Memory B cell (primary cell): ENCODE measurements around the gene CDC20.

Experiments
- ATAC-seq: fragments of 150-1000 bp; cut with Tn5 transposase; 2 replicates; pipeline ENCODE4 v1.10.0; 2021; ENCODE audit warnings: low read depth, mild to moderate bottlenecking, moderate library complexity
- DNase-seq, 2 donors: peaks; one replicate each; pipeline ENCODE4 v3.0.0; 2022; ENCODE audit warnings: low spot score in 2 of 2
- H3K27ac Mint-ChIP-seq: one replicate; pipeline ENCODE4 v1.8.0; 2022; ENCODE audit warnings: mild to moderate bottlenecking, moderate library complexity, mixed read lengths
- H3K27me3 Mint-ChIP-seq: one replicate; pipeline ENCODE4 v1.8.0; 2022; ENCODE audit warnings: mixed read lengths
- H3K36me3 Mint-ChIP-seq: one replicate; pipeline ENCODE4 v1.8.0; 2022; ENCODE audit warnings: mild to moderate bottlenecking, mixed read lengths
- H3K4me1 Mint-ChIP-seq: one replicate; pipeline ENCODE4 v1.8.0; 2022; ENCODE audit warnings: mixed read lengths
- H3K4me3 Mint-ChIP-seq: one replicate; pipeline ENCODE4 v1.8.0; 2022; ENCODE audit warnings: mild to moderate bottlenecking, moderate library complexity, mixed read lengths
- H3K9me3 Mint-ChIP-seq: one replicate; pipeline ENCODE4 v1.8.0; 2022; ENCODE audit warnings: mixed read lengths

Gene CDC20

GRCh38 chr1:43370564-43370963 lies 11.8 kb downstream of the CDC20 start:
- DNase-seq (no peak), ATAC-seq (no peak)
- H3K36me3 Mint-ChIP-seq = peaks cover 3% of the 10 kb centered on the region
- no peak overlapping the region for H3K4me3 Mint-ChIP-seq
- no peaks in the 10 kb centered on the region for H3K27me3 Mint-ChIP-seq
- peaks cover 29% of the 10 kb centered on the region for H3K4me1 Mint-ChIP-seq
- no peaks in the 10 kb centered on the region for H3K9me3 Mint-ChIP-seq
- no peak overlapping the region for H3K27ac Mint-ChIP-seq

DNA sequence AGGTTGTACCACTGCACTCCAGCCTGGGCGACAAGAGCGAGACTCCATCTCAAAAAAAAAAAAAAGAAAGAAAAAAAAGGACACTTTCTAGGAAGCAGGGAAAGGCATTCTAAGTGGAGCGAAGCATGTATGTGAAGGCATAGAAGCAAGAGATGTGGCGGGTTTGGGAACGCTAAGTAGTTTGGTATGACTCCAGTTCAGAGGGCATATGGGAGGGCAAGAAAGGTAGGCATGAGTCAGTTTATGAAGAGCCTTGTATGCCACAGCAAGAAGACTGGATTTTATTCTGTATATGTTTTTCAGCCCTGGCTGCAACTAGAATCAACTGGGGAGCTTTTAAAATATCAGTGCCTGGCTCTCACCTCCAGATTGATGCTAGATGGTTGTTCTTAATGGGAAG lies 13.4 kb downstream of the CDC20 start:
- H3K4me1 Mint-ChIP-seq = peaks cover 19% of the 10 kb centered on the region
- no peaks in the 10 kb centered on the region for H3K36me3 Mint-ChIP-seq
- H3K27ac Mint-ChIP-seq = no peak overlapping the region
- no peaks in the 10 kb centered on the region for H3K27me3 Mint-ChIP-seq
- DNase-seq (no peak), ATAC-seq (no peak)
- H3K4me3 Mint-ChIP-seq = no peak overlapping the region
- H3K9me3 Mint-ChIP-seq = no peaks in the 10 kb centered on the region

DNA sequence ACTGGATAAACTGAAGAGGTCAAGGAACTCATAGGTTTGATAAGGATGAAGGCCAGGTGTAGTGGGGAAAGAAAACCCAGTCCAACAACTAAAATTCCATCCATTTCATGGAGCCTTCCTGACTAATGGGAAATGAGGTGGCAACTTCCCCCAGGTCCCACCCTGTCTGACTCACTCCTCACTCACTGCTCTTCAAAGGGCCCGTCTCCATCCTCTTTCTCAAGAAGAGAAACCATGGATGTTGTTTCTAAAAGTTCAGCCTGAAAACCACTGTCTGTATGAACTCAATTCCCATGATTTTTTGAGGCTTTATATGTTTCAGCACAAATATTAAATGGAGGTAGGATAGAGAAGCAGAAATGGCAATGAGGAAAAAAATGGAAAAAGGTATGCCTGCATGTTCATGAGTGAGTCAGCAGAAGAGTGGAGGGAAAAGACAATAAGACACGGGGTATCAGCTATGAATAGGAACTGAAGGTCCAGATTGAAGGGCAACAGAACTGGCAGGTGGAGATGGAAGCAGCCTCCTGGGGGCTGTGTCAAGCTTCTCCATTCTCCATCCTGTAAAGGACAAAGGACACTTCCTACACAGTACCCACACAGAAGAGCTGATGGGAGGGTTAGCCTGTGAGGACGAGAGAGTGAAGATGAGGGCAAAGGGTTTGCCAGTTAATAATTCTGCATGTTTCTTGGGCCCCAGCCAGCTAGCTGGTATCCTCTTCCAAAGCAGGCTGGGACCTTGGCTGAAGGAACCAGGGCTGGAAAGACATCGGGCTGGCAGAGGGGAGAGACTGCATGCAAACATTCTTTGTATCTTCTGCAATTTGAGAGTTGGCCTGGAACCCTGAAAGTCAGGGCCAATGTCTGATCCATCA lies 14.5 kb downstream of the CDC20 start:
- Mint-ChIP-seq H3K27ac (no peak overlapping the region), H3K4me3 (no peak overlapping the region), H3K27me3 (no peaks in the 10 kb centered on the region), H3K9me3 (no peaks in the 10 kb centered on the region), H3K4me1 (peaks cover 16% of the 10 kb centered on the region), H3K36me3 (no peaks in the 10 kb centered on the region)
- ATAC-seq = no peak
- no peak for DNase-seq

GRCh38 chr1:43376723-43377235 lies 18.0 kb downstream of the CDC20 start:
- Mint-ChIP-seq H3K9me3 (no peaks in the 10 kb centered on the region), H3K27me3 (no peaks in the 10 kb centered on the region), H3K4me1 (peaks cover 5% of the 10 kb centered on the region), H3K4me3 (no peak overlapping the region), H3K36me3 (peaks cover 10% of the 10 kb centered on the region), H3K27ac (no peak overlapping the region)
- no peak for DNase-seq
- ATAC-seq = no peak

- Mint-ChIP-seq H3K4me1 (peaks cover 5% of the 10 kb centered on the region), H3K27me3 (no peaks in the 10 kb centered on the region), H3K27ac (no peak overlapping the region)
Observed at GRCh38 chr1:43377831-43378230, 19.1 kb downstream of the CDC20 start.

GRCh38 chr1:43379476-43379875 lies 20.7 kb downstream of the CDC20 start:
- no peaks in the 10 kb centered on the region for H3K9me3 Mint-ChIP-seq
- H3K36me3 Mint-ChIP-seq = peaks cover 21% of the 10 kb centered on the region

More at GRCh38 chr1:43377831-43378230, 19.1 kb downstream of the CDC20 start:
- Mint-ChIP-seq H3K4me3 (no peak overlapping the region), H3K36me3 (peaks cover 13% of the 10 kb centered on the region), H3K9me3 (no peaks in the 10 kb centered on the region)
- no peak for ATAC-seq
- no peak for DNase-seq

GRCh38 chr1:43381612-43382011 lies 22.8 kb downstream of the CDC20 start:
- no peaks in the 10 kb centered on the region for H3K27me3 Mint-ChIP-seq
- peak overlapping the region; percentile 72 for H3K27ac Mint-ChIP-seq
- DNase-seq = no peak
- no peaks in the 10 kb centered on the region for H3K9me3 Mint-ChIP-seq
- no peak for ATAC-seq
- peaks cover 28% of the 10 kb centered on the region for H3K36me3 Mint-ChIP-seq
- no peak overlapping the region for H3K4me3 Mint-ChIP-seq
- peaks cover 2% of the 10 kb centered on the region for H3K4me1 Mint-ChIP-seq

More at GRCh38 chr1:43379476-43379875, 20.7 kb downstream of the CDC20 start:
- H3K4me3 Mint-ChIP-seq = no peak overlapping the region
- H3K4me1 Mint-ChIP-seq = peaks cover 5% of the 10 kb centered on the region
- DNase-seq (no peak), ATAC-seq (no peak)
- no peak overlapping the region for H3K27ac Mint-ChIP-seq
- no peaks in the 10 kb centered on the region for H3K27me3 Mint-ChIP-seq

DNA sequence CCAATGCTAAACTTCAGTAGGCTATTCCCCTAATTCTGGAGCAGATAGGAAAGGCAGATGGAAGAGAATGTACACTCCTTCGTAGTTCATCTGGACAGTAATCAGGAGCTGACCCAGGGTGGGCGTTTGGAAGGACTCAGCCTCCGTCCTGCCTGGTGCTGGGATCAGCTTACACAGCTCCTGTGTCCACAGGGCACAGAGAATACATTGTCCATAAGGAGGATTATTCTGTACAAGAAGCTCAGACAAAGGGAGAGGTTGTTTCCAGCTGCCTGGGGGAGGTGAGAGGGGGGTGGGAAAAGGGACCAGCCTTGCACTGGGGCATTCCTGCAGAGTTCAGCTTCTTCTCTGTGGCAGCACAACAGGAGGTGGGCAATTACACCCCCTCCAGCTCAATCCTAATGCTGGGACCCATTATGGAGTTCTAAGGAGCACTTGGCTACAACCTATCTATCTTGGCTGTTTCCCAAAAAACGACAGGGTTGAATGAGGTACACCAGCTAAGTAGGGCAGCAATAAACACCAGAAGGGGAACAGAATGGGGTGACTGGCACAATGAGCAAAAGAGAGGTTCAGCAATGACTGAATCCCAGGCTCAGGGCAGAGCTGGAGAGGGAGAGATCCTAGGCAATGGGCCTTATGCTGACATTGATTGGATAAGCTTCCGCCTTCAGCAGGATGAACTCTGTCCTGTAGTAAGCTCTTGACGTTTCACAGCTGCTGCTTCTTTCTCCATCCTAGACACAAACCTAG lies 23.4 kb downstream of the CDC20 start:
- H3K4me3 Mint-ChIP-seq = no peak overlapping the region
- no peaks in the 10 kb centered on the region for H3K9me3 Mint-ChIP-seq
- ATAC-seq (no peak), DNase-seq (no peak)
- peaks cover 5% of the 10 kb centered on the region for H3K4me1 Mint-ChIP-seq
- no peaks in the 10 kb centered on the region for H3K27me3 Mint-ChIP-seq
- H3K27ac Mint-ChIP-seq = peak overlapping the region; percentile 72
- H3K36me3 Mint-ChIP-seq = peaks cover 33% of the 10 kb centered on the region

GRCh38 chr1:43383449-43383848 lies 24.7 kb downstream of the CDC20 start:
- no peak for ATAC-seq
- Mint-ChIP-seq H3K4me1 (peaks cover 14% of the 10 kb centered on the region), H3K27ac (peak overlapping the region; percentile 35), H3K27me3 (no peaks in the 10 kb centered on the region), H3K9me3 (no peaks in the 10 kb centered on the region), H3K36me3 (peaks cover 33% of the 10 kb centered on the region), H3K4me3 (no peak overlapping the region)
- DNase-seq = no peak

DNA sequence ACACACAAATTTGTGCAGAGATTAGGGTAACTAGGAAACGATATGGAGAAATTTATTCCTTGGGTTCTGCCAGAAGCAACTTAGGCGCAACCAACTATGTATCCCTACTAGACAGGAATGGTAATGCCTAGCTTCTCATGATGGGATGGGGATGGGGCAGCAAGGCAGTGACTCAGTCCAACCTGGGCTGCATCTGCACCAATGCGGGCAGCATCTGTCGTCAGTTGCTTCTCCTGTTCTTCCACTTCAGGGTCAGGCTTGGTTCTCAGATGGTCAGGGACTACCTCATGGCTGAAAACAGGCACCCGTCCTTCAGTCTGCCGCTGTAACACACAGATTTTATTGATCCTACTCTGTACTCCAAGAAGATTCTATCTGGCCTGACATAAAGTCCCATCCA lies 27.9 kb downstream of the CDC20 start:
- H3K4me3 Mint-ChIP-seq = no peak overlapping the region
- no peaks in the 10 kb centered on the region for H3K9me3 Mint-ChIP-seq
- peaks cover 25% of the 10 kb centered on the region for H3K36me3 Mint-ChIP-seq
- H3K4me1 Mint-ChIP-seq = peaks cover 28% of the 10 kb centered on the region
- H3K27ac Mint-ChIP-seq = no peak overlapping the region
- ATAC-seq = no peak
- no peaks in the 10 kb centered on the region for H3K27me3 Mint-ChIP-seq
- DNase-seq = no peak

DNA sequence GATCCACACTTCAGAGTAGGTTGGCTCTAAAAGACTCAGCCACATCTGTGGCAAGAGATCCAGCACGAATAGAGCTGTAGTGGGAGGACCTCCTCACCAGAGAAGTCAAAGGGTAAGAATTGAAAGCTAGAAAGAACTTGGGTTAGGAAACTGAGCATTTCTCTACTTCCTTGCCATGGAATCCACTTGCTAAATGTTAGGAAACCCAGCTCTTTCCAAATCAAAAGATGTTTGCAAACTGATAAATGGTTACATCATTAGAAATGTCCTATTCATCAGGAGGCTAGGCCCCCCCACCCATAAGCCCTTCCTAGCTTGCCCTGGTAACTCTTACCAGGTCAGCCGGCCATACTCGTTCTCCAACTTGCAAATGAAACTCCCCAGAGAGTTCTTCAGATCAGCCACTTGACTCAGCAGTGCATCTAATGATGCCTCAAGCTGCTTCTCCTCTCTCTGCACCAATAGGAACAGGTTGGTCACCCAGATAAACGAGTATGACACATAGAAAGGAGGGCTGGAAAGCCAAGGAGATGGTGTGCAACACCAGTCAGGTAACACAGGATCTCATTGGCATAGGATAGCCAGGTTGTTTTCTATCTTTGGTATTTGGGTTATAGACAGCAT lies 29.3 kb downstream of the CDC20 start:
- Mint-ChIP-seq H3K4me1 (peaks cover 32% of the 10 kb centered on the region), H3K36me3 (peaks cover 20% of the 10 kb centered on the region), H3K27ac (peak overlapping the region; percentile 95), H3K4me3 (peak overlapping the region; percentile 100), H3K9me3 (no peaks in the 10 kb centered on the region), H3K27me3 (no peaks in the 10 kb centered on the region)
- no peak for ATAC-seq
- DNase-seq = no peak

GRCh38 chr1:43388613-43389012 lies 29.8 kb downstream of the CDC20 start:
- DNase-seq = no peak
- peak overlapping the region; percentile 100 for H3K4me3 Mint-ChIP-seq
- H3K36me3 Mint-ChIP-seq = peaks cover 17% of the 10 kb centered on the region
- peaks cover 36% of the 10 kb centered on the region for H3K4me1 Mint-ChIP-seq
- ATAC-seq = no peak
- peak overlapping the region; percentile 95 for H3K27ac Mint-ChIP-seq
- no peaks in the 10 kb centered on the region for H3K27me3 Mint-ChIP-seq
- H3K9me3 Mint-ChIP-seq = no peaks in the 10 kb centered on the region

GRCh38 chr1:43389326-43390313 lies 30.8 kb downstream of the CDC20 start, which contains the start of the genes MED8 and SZT2:
TSS of gene MED8 (minus strand) at chr1:43389800. CDS start at chr1:43389764, 36 bp downstream.
TSS of gene SZT2 (plus strand) at chr1:43389899. CDS start at chr1:43389969, 70 bp downstream.
- DNase-seq (peak; percentile 83 to 87), ATAC-seq (peak; percentile 91)
- H3K36me3 Mint-ChIP-seq = peaks cover 18% of the 10 kb centered on the region
- H3K27ac Mint-ChIP-seq = peak within 1 kb of the TSS; percentile 95
- no peaks in the 10 kb centered on the region for H3K9me3 Mint-ChIP-seq
- H3K4me3 Mint-ChIP-seq = peak within 1 kb of the TSS; percentile 100
- H3K4me1 Mint-ChIP-seq = peaks cover 40% of the 10 kb centered on the region
- H3K27me3 Mint-ChIP-seq = no peaks in the 10 kb centered on the region
